K562 (cell line): ENCODE data around the gene BIRC3. TPM values are rescaled to one million over a fixed set of nuclear protein-coding genes. Genes with fewer than 3 reads are reported as not detected.

ENCODE experiments used
- ATF7 ChIP-seq: fragments of 450-650 bp; IDR thresholded peaks from 2 replicates; pipeline ENCODE4 v1.7.1; 2014; ENCODE audit warnings: mild to moderate bottlenecking, moderate library complexity
- BHLHE40 ChIP-seq: IDR thresholded peaks from 2 replicates; pipeline ENCODE4 v1.6.1; 2011; ENCODE audit warnings: low read length, improper control_type of control experiment
- CBX1 ChIP-seq: sonication (generic); IDR thresholded peaks from 2 replicates; pipeline ENCODE4 v1.6.1; 2016; ENCODE audit warnings: antibody characterized with exemption, low read depth, mild to moderate bottlenecking
- CREM ChIP-seq: IDR thresholded peaks from 2 replicates; pipeline ENCODE4 v1.6.1; 2014; ENCODE audit warnings: antibody characterized with exemption, low read depth
- DNMT1 ChIP-seq: fragments of 450-650 bp; IDR thresholded peaks from 2 replicates; pipeline ENCODE4 v1.6.1; 2016; ENCODE audit warnings: antibody characterized with exemption, mild to moderate bottlenecking
- HSF4 ChIP-seq: fragments of 250-450 bp; sonication (Bioruptor Pico); IDR thresholded peaks from 2 replicates; pipeline ENCODE4 v2.1.2; 2022; ENCODE audit warnings: mild to moderate bottlenecking, moderate library complexity, borderline replicate concordance
- KAT2B ChIP-seq: IDR thresholded peaks from one replicate; pipeline ENCODE4 v1.6.1; 2012; ENCODE audit warnings: low read depth, mild to moderate bottlenecking, control low read depth, inconsistent platforms, low read length, moderate library complexity
- MAZ ChIP-seq, 2 experiments: fragments of 450-650 bp in 1 of 2; sonication (generic) in 1 of 2; formaldehyde crosslinking; IDR thresholded peaks in 1 of 2; conservative IDR thresholded peaks in 1 of 2; 2 replicates each; pipeline versions ENCODE4 v1.4.0 to v1.5.0; 2020; ENCODE audit warnings: mild to moderate bottlenecking in 1 of 2, missing genetic modification reagents in 1 of 2
- OTX1 ChIP-seq: fragments of 450-650 bp; formaldehyde crosslinking; IDR thresholded peaks from 2 replicates; pipeline ENCODE4 v1.4.0; 2022; ENCODE audit warnings: mild to moderate bottlenecking
- PRMT5 ChIP-seq: sonication (generic); formaldehyde crosslinking; IDR thresholded peaks from 2 replicates; pipeline ENCODE4 v1.5.0; 2020; ENCODE audit warnings: missing genetic modification reagents
- SREBF1 ChIP-seq: fragments of 150-350 bp; IDR thresholded peaks from 2 replicates; pipeline ENCODE4 v1.6.1; 2014; ENCODE audit warnings: antibody characterized with exemption, low read depth, low read length, borderline replicate concordance
- STAT5B ChIP-seq: fragments of 250-450 bp; sonication (Bioruptor Pico); IDR thresholded peaks from 2 replicates; pipeline ENCODE4 v1.8.0; 2021; ENCODE audit warnings: mild to moderate bottlenecking, inconsistent platforms
- TSC22D4 ChIP-seq: fragments of 450-650 bp; IDR thresholded peaks from 2 replicates; pipeline ENCODE4 v1.6.1; 2016; ENCODE audit warnings: missing genetic modification characterization, missing biosample characterization, control low read depth
- ZFP1 ChIP-seq: fragments of 450-650 bp; formaldehyde crosslinking; IDR thresholded peaks from 2 replicates; pipeline ENCODE4 v1.4.0; 2020; ENCODE audit warnings: mild to moderate bottlenecking, mixed read lengths
- ZNF431 ChIP-seq: sonication (generic); formaldehyde crosslinking; IDR thresholded peaks from 2 replicates; pipeline ENCODE4 v1.8.0; 2022; ENCODE audit warnings: mild to moderate bottlenecking, missing genetic modification reagents
- polyA plus RNA-seq, 8 experiments: library from polyadenylated mRNA; depleted of rRNA in 4 of 8; stranded (reverse) in 5 of 8; unstranded in 3 of 8; fragments of >200 nt; fragmentation: Nextera tagmentation in 2 of 8; fragmentation: Illumina TruSeq in 1 of 8; extraction: Ambion mirVana in 2 of 8; extraction: Trizol in 1 of 8; gene quantifications; 2 replicates each; pipeline versions ENCODE4 v1.2.1 to v1.2.3, GENCODE V29; 2011 to 2014; ENCODE audit warnings: inconsistent platforms in 1 of 8, missing spikeins in 1 of 8
- total RNA-seq, 7 experiments: library from RNA; depleted of rRNA in 6 of 7; stranded (reverse); fragments of >200 nt in 6 of 7; fragmentation: Illumina TruSeq in 2 of 7; extraction: Trizol in 2 of 7; gene quantifications; 2 replicates each; pipeline versions ENCODE4 v1.2.1 to v1.2.3, GENCODE V29; 2011 to 2021; ENCODE audit warnings: low replicate concordance in 1 of 7
- TF ChIP-seq, protein P1 (sequence below), 2 experiments: fragments of 450-650 bp; IDR thresholded peaks; 2 replicates each; pipeline ENCODE4 v1.6.1; 2018; ENCODE audit warnings: mild to moderate bottlenecking in 2 of 2, low read depth in 1 of 2; ENCODE audit not compliant: partially characterized antibody in 2 of 2
- TF ChIP-seq, protein P2 (sequence below): sonication (generic); formaldehyde crosslinking; IDR thresholded peaks from 2 replicates; pipeline ENCODE4 v1.8.1; 2022; ENCODE audit warnings: missing genetic modification reagents
- TF ChIP-seq, protein P3 (sequence below): fragments of 200-400 bp; formaldehyde crosslinking; IDR thresholded peaks from 2 replicates; pipeline ENCODE4 v1.6.1; 2017; ENCODE audit warnings: mild to moderate bottlenecking, low read depth, low read length, moderate library complexity
- TF ChIP-seq, protein P4 (sequence below): fragments of 450-650 bp; IDR thresholded peaks from 2 replicates; pipeline ENCODE4 v1.6.1; 2016

Gene BIRC3
- total and polyA plus RNA-seq, 9 of the 15 experiments (the other 6 are each of a cell fraction or from before 2014, with no cell fraction given): 0.08 to 0.42 (median 0.18) TPM

DNA sequence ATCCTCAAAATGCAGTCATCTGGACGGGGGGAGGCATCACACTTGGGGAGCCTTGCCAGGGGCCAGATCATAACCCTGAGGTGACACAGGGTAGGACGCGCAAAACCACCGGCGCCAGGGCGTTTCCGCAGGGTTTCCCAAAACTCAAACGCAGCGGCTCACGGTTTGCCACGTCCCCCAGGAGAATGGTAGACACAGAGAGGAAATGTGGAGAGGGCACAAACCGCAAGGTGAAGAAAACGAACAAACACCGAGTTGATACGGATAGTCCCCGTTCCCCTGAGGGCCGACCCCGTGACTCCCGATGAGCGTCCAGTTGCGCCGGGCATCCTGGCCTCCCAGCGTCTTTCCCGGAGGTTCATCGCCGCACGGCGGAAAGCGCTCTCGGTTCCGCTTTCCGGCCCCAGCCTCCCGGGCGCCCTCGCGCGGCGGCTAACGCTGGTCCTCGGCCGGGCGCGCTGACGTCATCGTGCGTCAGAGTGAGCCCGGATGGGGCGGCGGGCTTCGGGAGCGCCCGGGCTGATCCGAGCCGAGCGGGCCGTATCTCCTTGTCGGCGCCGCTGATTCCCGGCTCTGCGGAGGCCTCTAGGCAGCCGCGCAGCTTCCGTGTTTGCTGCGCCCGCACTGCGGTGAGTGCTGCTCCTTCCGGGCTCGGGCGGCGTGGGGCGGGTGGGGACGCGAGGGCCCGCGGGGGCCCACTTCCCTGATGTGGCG, 29.6 kb downstream of the BIRC3 start, which contains the start of gene BIRC2 (continued):
- TF ChIP-seq, protein P1, sequence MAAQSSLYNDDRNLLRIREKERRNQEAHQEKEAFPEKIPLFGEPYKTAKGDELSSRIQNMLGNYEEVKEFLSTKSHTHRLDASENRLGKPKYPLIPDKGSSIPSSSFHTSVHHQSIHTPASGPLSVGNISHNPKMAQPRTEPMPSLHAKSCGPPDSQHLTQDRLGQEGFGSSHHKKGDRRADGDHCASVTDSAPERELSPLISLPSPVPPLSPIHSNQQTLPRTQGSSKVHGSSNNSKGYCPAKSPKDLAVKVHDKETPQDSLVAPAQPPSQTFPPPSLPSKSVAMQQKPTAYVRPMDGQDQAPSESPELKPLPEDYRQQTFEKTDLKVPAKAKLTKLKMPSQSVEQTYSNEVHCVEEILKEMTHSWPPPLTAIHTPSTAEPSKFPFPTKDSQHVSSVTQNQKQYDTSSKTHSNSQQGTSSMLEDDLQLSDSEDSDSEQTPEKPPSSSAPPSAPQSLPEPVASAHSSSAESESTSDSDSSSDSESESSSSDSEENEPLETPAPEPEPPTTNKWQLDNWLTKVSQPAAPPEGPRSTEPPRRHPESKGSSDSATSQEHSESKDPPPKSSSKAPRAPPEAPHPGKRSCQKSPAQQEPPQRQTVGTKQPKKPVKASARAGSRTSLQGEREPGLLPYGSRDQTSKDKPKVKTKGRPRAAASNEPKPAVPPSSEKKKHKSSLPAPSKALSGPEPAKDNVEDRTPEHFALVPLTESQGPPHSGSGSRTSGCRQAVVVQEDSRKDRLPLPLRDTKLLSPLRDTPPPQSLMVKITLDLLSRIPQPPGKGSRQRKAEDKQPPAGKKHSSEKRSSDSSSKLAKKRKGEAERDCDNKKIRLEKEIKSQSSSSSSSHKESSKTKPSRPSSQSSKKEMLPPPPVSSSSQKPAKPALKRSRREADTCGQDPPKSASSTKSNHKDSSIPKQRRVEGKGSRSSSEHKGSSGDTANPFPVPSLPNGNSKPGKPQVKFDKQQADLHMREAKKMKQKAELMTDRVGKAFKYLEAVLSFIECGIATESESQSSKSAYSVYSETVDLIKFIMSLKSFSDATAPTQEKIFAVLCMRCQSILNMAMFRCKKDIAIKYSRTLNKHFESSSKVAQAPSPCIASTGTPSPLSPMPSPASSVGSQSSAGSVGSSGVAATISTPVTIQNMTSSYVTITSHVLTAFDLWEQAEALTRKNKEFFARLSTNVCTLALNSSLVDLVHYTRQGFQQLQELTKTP (IDR thresholded peaks at IDR 0.05; ENCODE audit: low read depth in 1 of 2, partially characterized antibody in 2 of 2): no peak
- TF ChIP-seq DNMT1 (no peak), PRMT5 (CRISPR knock-in tag) (no peak), BHLHE40 (peak; percentile 21; the same call in 1 of the 2 replicates), ATF7 (peak; percentile 99), ZFP1 (CRISPR knock-in tag) (no peak), MAZ (CRISPR knock-in tag; conservative IDR thresholded peaks at IDR 0.05 in 1 of 2, IDR thresholded peaks at IDR 0.05 in 1 of 2) (peak; percentile 81 to 82), CBX1 (peak; percentile 60; the same call in 1 of the 2 replicates), SREBF1 (no peak), KAT2B (no peak), CREM (peak; percentile 97), HSF4 (no peak), STAT5B (CRISPR knock-in tag) (no peak), TSC22D4 (tag) (no peak), OTX1 (CRISPR knock-in tag) (no peak), ZNF431 (CRISPR knock-in tag) (no peak)
- TF ChIP-seq, protein P2, sequence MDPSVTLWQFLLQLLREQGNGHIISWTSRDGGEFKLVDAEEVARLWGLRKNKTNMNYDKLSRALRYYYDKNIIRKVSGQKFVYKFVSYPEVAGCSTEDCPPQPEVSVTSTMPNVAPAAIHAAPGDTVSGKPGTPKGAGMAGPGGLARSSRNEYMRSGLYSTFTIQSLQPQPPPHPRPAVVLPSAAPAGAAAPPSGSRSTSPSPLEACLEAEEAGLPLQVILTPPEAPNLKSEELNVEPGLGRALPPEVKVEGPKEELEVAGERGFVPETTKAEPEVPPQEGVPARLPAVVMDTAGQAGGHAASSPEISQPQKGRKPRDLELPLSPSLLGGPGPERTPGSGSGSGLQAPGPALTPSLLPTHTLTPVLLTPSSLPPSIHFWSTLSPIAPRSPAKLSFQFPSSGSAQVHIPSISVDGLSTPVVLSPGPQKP: no peak
- TF ChIP-seq, protein P3, sequence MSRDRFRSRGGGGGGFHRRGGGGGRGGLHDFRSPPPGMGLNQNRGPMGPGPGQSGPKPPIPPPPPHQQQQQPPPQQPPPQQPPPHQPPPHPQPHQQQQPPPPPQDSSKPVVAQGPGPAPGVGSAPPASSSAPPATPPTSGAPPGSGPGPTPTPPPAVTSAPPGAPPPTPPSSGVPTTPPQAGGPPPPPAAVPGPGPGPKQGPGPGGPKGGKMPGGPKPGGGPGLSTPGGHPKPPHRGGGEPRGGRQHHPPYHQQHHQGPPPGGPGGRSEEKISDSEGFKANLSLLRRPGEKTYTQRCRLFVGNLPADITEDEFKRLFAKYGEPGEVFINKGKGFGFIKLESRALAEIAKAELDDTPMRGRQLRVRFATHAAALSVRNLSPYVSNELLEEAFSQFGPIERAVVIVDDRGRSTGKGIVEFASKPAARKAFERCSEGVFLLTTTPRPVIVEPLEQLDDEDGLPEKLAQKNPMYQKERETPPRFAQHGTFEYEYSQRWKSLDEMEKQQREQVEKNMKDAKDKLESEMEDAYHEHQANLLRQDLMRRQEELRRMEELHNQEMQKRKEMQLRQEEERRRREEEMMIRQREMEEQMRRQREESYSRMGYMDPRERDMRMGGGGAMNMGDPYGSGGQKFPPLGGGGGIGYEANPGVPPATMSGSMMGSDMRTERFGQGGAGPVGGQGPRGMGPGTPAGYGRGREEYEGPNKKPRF: no peak
- TF ChIP-seq, protein P4, sequence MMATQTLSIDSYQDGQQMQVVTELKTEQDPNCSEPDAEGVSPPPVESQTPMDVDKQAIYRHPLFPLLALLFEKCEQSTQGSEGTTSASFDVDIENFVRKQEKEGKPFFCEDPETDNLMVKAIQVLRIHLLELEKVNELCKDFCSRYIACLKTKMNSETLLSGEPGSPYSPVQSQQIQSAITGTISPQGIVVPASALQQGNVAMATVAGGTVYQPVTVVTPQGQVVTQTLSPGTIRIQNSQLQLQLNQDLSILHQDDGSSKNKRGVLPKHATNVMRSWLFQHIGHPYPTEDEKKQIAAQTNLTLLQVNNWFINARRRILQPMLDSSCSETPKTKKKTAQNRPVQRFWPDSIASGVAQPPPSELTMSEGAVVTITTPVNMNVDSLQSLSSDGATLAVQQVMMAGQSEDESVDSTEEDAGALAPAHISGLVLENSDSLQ: no peak
